Measurements from ENCODE around the gene MYBBP1A. TPM values are rescaled to one million over a fixed set of nuclear protein-coding genes. Genes with fewer than 3 reads are reported as not detected.

MYBBP1A gene
- total RNA-seq, 1 experiment from 2014 or later: 130 TPM

DNA sequence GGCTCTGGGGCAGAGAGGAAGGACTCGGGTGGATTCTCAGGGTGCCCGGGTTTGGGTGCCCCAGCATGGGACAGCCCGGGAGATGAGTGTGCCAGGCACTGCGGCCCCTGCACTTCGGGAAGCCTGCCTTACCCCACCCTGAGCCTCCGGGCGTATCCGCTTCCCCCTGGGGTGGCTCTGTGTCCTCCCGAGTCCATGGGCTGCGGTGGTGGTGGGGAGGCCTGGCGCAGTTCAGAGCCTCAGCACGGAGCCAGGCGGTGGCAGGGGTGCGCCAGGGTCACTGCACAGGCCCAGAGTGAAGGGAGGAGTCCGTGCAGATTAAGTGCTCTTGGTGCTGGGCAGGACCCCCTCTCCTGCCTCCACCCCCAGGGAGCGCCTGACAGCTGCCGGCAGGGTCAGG lies 20.7 kb downstream of the MYBBP1A start:
- Histone ChIP-seq H3K27me3 (ENCODE audit: insufficient read depth, low read length) (no peaks in the 10 kb centered on the region), H3K9ac (ENCODE audit: low read length) (no peak overlapping the region), H3K27ac (ENCODE audit: low read depth, low read length) (peak overlapping the region; percentile 6), H3K79me2 (ENCODE audit: insufficient read depth, low read length) (no peaks in the 10 kb centered on the region), H4K20me1 (ENCODE audit: insufficient read depth) (no peaks in the 10 kb centered on the region; the same call in 1 of the 2 replicates), H3K4me3 (replicated peaks in 1 of 2; ENCODE audit: low read depth in 1 of 2, low read length in 2 of 2) (no peak overlapping the region), H3K4me1 (ENCODE audit: control insufficient read depth in 1 of 2, insufficient read depth in 2 of 2, low read length in 2 of 2) (peaks cover 8 to 19% of the 10 kb centered on the region in 2 experiments; a peak in 3 of 4 replicates), H2AFZ (ENCODE audit: low read depth, low read length, poor library complexity, severe bottlenecking) (no peak overlapping the region), H3K36me3 (ENCODE audit: control insufficient read depth in 1 of 2, insufficient read depth in 2 of 2, low read length in 2 of 2) (peaks cover 6 to 16% of the 10 kb centered on the region in 2 experiments; a peak in 3 of 4 replicates), H3K9me2 (ENCODE audit: insufficient read depth) (no peaks in the 10 kb centered on the region), H3K4me2 (ENCODE audit: low read length) (peak overlapping the region; percentile 31), H3K9me3 (ENCODE audit: control insufficient read depth in 1 of 2, insufficient read depth in 1 of 2, low read depth in 1 of 2, low read length in 2 of 2) (no peaks in the 10 kb centered on the region)
- no TSS peak for BruUV-seq (replicated peaks)
- ChIA-PET POLR2A (no interaction called here), RAD21 (ENCODE audit: low non-redundant PET in 1 of 2, low total read pairs in 2 of 2, uncharacterized antibody in 2 of 2, unreplicated experiment in 2 of 2) (interaction anchor here in 1 of 2 experiments (1.1 kb wide), 1 partner anchor 114 kb away, joined by 3 read pairs; no protein-coding TSS in a partner anchor), CTCF (interaction anchor here (1.1 kb wide), 1 partner anchor 113 kb away, joined by 3 read pairs; no protein-coding TSS in a partner anchor)
- TF ChIP-seq, protein P1, sequence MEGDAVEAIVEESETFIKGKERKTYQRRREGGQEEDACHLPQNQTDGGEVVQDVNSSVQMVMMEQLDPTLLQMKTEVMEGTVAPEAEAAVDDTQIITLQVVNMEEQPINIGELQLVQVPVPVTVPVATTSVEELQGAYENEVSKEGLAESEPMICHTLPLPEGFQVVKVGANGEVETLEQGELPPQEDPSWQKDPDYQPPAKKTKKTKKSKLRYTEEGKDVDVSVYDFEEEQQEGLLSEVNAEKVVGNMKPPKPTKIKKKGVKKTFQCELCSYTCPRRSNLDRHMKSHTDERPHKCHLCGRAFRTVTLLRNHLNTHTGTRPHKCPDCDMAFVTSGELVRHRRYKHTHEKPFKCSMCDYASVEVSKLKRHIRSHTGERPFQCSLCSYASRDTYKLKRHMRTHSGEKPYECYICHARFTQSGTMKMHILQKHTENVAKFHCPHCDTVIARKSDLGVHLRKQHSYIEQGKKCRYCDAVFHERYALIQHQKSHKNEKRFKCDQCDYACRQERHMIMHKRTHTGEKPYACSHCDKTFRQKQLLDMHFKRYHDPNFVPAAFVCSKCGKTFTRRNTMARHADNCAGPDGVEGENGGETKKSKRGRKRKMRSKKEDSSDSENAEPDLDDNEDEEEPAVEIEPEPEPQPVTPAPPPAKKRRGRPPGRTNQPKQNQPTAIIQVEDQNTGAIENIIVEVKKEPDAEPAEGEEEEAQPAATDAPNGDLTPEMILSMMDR (IDR thresholded peaks at IDR 0.05 in 2 of 3, conservative IDR thresholded peaks at IDR 0.05 in 1 of 3; ENCODE audit: borderline replicate concordance in 1 of 3, insufficient read depth in 1 of 3, low read depth in 2 of 3, low read length in 2 of 3): no peak
- TF ChIP-seq CEBPB (IDR thresholded peaks at IDR 0.05; ENCODE audit: low read depth): no peak
- no peak for TF ChIP-seq SRF (IDR thresholded peaks at IDR 0.05; ENCODE audit: low read depth)
- TF ChIP-seq EZH2 (IDR thresholded peaks at IDR 0.05): no peak
- no peak for TF ChIP-seq ZNF274 (IDR thresholded peaks at IDR 0.05; ENCODE audit: low read depth, low read length)
- TF ChIP-seq SIN3A (IDR thresholded peaks at IDR 0.05; ENCODE audit: low read depth): no peak
- TF ChIP-seq, protein P2, sequence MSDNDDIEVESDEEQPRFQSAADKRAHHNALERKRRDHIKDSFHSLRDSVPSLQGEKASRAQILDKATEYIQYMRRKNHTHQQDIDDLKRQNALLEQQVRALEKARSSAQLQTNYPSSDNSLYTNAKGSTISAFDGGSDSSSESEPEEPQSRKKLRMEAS (IDR thresholded peaks at IDR 0.05): no peak
- TF ChIP-seq ATF3 (IDR thresholded peaks at IDR 0.05): no peak
- no peak for TF ChIP-seq POLR2A (IDR thresholded peaks at IDR 0.05; ENCODE audit: borderline replicate concordance, extremely low read depth, insufficient read depth, insufficient read length)
- TF ChIP-seq POLR2AphosphoS5 (IDR thresholded peaks at IDR 0.05; ENCODE audit: low read depth, low read length): no peak
- TF ChIP-seq JUND (IDR thresholded peaks at IDR 0.05): no peak
- TF ChIP-seq CBX3 (IDR thresholded peaks at IDR 0.05; ENCODE audit: low read depth): no peak
- no peak for TF ChIP-seq FOSL1 (IDR thresholded peaks at IDR 0.05; ENCODE audit: low read depth)
- TF ChIP-seq YY1 (IDR thresholded peaks at IDR 0.05; ENCODE audit: extremely low read depth, insufficient replicate concordance, low read depth, low read length): no peak
- TF ChIP-seq RAD21 (IDR thresholded peaks at IDR 0.05; ENCODE audit: low read depth): no peak
- intact Hi-C loops (cut with micrococcal nuclease): loop anchor here (5.0 kb wide), 1 partner anchor 112 kb away; no protein-coding TSS in a partner anchor
- peak; percentile 20 for ATAC-seq
- DNase-seq (ENCODE audit: low read depth, low spot score): no peak
